Measurements from ENCODE around the gene VCL. TPM values are rescaled to one million over a fixed set of nuclear protein-coding genes. Genes with fewer than 3 reads are reported as not detected.

The VCL gene
- total RNA-seq, 2 donors from 2014 or later = 346 to 348 TPM

- Histone ChIP-seq H3K27ac (peak overlapping the region in 1 of 2 donors; percentile 44), H3K4me1 (ENCODE audit: control insufficient read depth in 1 of 2, low read depth in 2 of 2) (peaks cover 51 to 78% of the 10 kb centered on the region in 2 donors), H3K36me3 (no peaks in the 10 kb centered on the region), H3K27me3 (replicated peaks; ENCODE audit: insufficient read depth) (no peaks in the 10 kb centered on the region), H3K4me3 (no peak overlapping the region), H3K9me3 (no peaks in the 10 kb centered on the region)
- DNase-seq (ENCODE audit: low spot score) = no peak
- ATAC-seq (ENCODE audit: insufficient number of reproducible peaks, low FRiP score, low read depth) = no peak
- TF ChIP-seq, protein P1, sequence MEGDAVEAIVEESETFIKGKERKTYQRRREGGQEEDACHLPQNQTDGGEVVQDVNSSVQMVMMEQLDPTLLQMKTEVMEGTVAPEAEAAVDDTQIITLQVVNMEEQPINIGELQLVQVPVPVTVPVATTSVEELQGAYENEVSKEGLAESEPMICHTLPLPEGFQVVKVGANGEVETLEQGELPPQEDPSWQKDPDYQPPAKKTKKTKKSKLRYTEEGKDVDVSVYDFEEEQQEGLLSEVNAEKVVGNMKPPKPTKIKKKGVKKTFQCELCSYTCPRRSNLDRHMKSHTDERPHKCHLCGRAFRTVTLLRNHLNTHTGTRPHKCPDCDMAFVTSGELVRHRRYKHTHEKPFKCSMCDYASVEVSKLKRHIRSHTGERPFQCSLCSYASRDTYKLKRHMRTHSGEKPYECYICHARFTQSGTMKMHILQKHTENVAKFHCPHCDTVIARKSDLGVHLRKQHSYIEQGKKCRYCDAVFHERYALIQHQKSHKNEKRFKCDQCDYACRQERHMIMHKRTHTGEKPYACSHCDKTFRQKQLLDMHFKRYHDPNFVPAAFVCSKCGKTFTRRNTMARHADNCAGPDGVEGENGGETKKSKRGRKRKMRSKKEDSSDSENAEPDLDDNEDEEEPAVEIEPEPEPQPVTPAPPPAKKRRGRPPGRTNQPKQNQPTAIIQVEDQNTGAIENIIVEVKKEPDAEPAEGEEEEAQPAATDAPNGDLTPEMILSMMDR (IDR thresholded peaks at IDR 0.05) = no peak
Measured at GRCh38 chr10:74050653-74051052, 52.7 kb downstream of the VCL start.

DNA sequence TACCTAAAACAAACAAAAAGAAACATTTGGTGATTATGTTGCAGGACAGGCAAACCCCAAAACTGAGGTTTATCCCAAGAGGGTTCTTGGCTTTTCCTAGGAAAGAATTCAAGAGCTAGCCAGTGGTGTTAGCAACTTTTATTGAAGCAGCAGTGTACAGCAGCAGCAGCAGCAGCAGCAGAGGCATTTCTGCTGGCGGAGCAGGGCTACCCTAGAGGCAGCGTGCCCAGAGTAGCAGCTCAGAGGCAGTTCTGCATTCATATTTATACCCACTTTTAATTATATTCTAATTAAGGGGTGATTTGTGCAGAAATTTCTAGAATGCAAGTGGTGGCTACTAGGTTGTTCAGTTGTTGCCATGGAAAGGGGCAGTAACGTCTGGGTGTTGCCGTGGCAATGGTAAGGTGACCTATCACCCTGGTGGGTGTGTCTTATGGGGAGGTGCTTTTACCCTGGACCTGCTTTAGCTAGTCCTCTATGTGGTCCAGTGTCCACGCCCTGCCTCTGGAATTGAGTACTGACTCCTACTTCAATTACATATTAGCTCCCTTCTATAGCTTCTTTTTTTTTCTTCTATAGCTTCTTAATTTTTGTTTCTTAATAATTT is 53.9 kb downstream of the VCL start:
- Histone ChIP-seq H3K4me3 (no peak overlapping the region), H3K36me3 (no peaks in the 10 kb centered on the region), H3K9me3 (no peaks in the 10 kb centered on the region), H3K27me3 (replicated peaks; ENCODE audit: insufficient read depth) (no peaks in the 10 kb centered on the region), H3K4me1 (ENCODE audit: control insufficient read depth in 1 of 2, low read depth in 2 of 2) (peaks cover 62 to 85% of the 10 kb centered on the region in 2 donors), H3K27ac (peak overlapping the region; percentile 44 to 45)
- ATAC-seq (ENCODE audit: insufficient number of reproducible peaks, low FRiP score, low read depth) (no peak), DNase-seq (ENCODE audit: low spot score) (no peak)
- TF ChIP-seq, protein P1 (IDR thresholded peaks at IDR 0.05) = no peak

DNA sequence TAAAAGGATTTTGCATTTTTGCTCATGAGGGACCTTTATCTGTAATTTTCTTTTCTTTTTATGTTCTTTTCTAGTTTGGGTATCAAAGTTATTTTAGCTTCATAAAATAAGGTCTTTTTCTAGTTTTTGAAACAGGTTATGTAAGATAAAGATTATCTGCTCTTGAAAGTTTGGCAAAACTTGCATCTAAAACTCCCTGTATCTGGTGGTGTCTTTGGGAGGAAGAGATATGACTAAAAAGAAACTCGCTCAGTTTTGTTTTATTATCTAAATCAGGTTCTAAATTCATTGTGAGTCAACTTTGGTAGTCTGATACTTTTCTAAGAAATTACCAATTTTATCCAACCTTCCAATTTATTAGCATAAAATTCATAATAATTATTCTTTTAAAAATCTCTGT is 55.1 kb downstream of the VCL start:
- no peak overlapping the region for H3K27ac ChIP-seq
- H3K36me3 ChIP-seq = no peaks in the 10 kb centered on the region
- H3K4me1 ChIP-seq (ENCODE audit: control insufficient read depth in 1 of 2, low read depth in 2 of 2) = peaks cover 60 to 83% of the 10 kb centered on the region in 2 donors
- H3K9me3 ChIP-seq = no peaks in the 10 kb centered on the region
- TF ChIP-seq, protein P1 (IDR thresholded peaks at IDR 0.05) = no peak
- H3K27me3 ChIP-seq (replicated peaks; ENCODE audit: insufficient read depth) = no peaks in the 10 kb centered on the region
- ATAC-seq (ENCODE audit: insufficient number of reproducible peaks, low FRiP score, low read depth) = no peak
- DNase-seq (ENCODE audit: low spot score) = no peak
- no peak overlapping the region for H3K4me3 ChIP-seq

- Histone ChIP-seq H3K27me3 (replicated peaks; ENCODE audit: insufficient read depth) (no peaks in the 10 kb centered on the region), H3K4me1 (ENCODE audit: control insufficient read depth in 1 of 2, low read depth in 2 of 2) (peaks cover 42 to 68% of the 10 kb centered on the region in 2 donors), H3K4me3 (no peak overlapping the region), H3K27ac (peak overlapping the region; percentile 48 to 61), H3K36me3 (no peaks in the 10 kb centered on the region), H3K9me3 (no peaks in the 10 kb centered on the region)
- DNase-seq (ENCODE audit: low spot score) = no peak
- TF ChIP-seq, protein P1 (IDR thresholded peaks at IDR 0.05) = no peak
- ATAC-seq (ENCODE audit: insufficient number of reproducible peaks, low FRiP score, low read depth) = no peak
Measured at GRCh38 chr10:74055383-74056049, 57.6 kb downstream of the VCL start.

- no peak for ATAC-seq (ENCODE audit: insufficient number of reproducible peaks, low FRiP score, low read depth)
- peaks cover 36 to 63% of the 10 kb centered on the region in 2 donors for H3K4me1 ChIP-seq (ENCODE audit: control insufficient read depth in 1 of 2, low read depth in 2 of 2)
Measured at GRCh38 chr10:74056050-74056818, 58.3 kb downstream of the VCL start.

More at GRCh38 chr10:74056050-74056818, 58.3 kb downstream of the VCL start:
- H3K36me3 ChIP-seq = no peaks in the 10 kb centered on the region
- H3K4me3 ChIP-seq = no peak overlapping the region
- DNase-seq (ENCODE audit: low spot score) = no peak
- TF ChIP-seq, protein P1 (IDR thresholded peaks at IDR 0.05) = no peak
- peak overlapping the region; percentile 60 to 61 for H3K27ac ChIP-seq
- no peaks in the 10 kb centered on the region for H3K9me3 ChIP-seq
- H3K27me3 ChIP-seq (replicated peaks; ENCODE audit: insufficient read depth) = no peaks in the 10 kb centered on the region
